GM12891 (cell line): ENCODE results near the gene CTH.

Experiments used
- POLR2A ChIP-seq: IDR thresholded peaks from 2 replicates; pipeline ENCODE4 v1.6.1; 2011; ENCODE audit warnings: low read depth, low read length, control low read depth
- TAF1 ChIP-seq: IDR thresholded peaks from 2 replicates; pipeline ENCODE4 v1.6.1; 2011; ENCODE audit warnings: low read depth, low read length, control low read depth

GRCh38 chr1:70458131-70458530 lies 47.1 kb downstream of the CTH start:
- TF ChIP-seq POLR2A (no peak), TAF1 (no peak)
